Uterus (tissue), 2 donors: ENCODE results near the gene LCN10.

Experiments
- POLR2A ChIP-seq, 2 donors: fragments of 450-650 bp; IDR thresholded peaks; one replicate each; pipeline ENCODE4 v1.6.1; 2016; ENCODE audit warnings: antibody characterized with exemption in 2 of 2, mild to moderate bottlenecking in 1 of 2, moderate library complexity in 1 of 2
- TF ChIP-seq, protein P1 (sequence below), 4 experiments: fragments of 200-600 bp in 2 of 4; fragments of 450-650 bp in 2 of 4; sonication (generic) in 2 of 4; IDR thresholded peaks; one replicate each; pipeline ENCODE4 v1.5.1; 2016 to 2019; ENCODE audit warnings: antibody characterized with exemption in 4 of 4, mild to moderate bottlenecking in 2 of 4, moderate library complexity in 1 of 4

DNA sequence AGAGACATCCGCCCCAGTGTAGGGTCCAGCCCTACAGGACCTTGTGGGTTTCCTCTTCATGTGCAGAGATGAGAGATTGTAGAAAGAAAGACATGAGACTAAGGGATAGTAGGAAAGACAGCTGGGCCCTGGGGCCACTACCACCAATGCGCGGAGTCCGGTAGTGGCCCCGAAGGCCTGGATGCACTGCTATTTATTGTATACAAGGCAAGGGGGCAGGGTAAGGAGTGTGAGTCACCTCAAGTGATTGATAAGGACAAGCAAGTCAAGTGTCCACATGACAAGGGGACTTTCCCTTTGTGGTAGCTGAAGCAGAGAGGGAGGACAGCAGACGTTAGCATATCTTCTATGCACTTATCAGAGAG is 42.2 kb upstream of the LCN10 start:
- TF ChIP-seq, protein P1, sequence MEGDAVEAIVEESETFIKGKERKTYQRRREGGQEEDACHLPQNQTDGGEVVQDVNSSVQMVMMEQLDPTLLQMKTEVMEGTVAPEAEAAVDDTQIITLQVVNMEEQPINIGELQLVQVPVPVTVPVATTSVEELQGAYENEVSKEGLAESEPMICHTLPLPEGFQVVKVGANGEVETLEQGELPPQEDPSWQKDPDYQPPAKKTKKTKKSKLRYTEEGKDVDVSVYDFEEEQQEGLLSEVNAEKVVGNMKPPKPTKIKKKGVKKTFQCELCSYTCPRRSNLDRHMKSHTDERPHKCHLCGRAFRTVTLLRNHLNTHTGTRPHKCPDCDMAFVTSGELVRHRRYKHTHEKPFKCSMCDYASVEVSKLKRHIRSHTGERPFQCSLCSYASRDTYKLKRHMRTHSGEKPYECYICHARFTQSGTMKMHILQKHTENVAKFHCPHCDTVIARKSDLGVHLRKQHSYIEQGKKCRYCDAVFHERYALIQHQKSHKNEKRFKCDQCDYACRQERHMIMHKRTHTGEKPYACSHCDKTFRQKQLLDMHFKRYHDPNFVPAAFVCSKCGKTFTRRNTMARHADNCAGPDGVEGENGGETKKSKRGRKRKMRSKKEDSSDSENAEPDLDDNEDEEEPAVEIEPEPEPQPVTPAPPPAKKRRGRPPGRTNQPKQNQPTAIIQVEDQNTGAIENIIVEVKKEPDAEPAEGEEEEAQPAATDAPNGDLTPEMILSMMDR (IDR thresholded peaks at IDR 0.05) = no peak
- no peak for TF ChIP-seq POLR2A (IDR thresholded peaks at IDR 0.05)
